HG03558 (cell line): ENCODE measurements around the gene ST6GALNAC5.

ENCODE experiments used
- ATAC-seq: cut with Tn5 transposase; IDR thresholded peaks from one replicate; pipeline ENCODE4 v1.9.1; 2021; ENCODE audit warnings: moderate number of reproducible peaks; ENCODE audit not compliant: unreplicated experiment; ENCODE audit errors: extremely low read depth

Gene ST6GALNAC5

GRCh38 chr1:76998582-76999223, 131.4 kb downstream of the ST6GALNAC5 start:
- ATAC-seq, result no peak

GRCh38 chr1:77007675-77008074, 140.4 kb downstream of the ST6GALNAC5 start:
- no peak for ATAC-seq

GRCh38 chr1:77010937-77011336, 143.7 kb downstream of the ST6GALNAC5 start:
- no peak for ATAC-seq

GRCh38 chr1:77012066-77012465, 144.8 kb downstream of the ST6GALNAC5 start:
- no peak for ATAC-seq

GRCh38 chr1:77014073-77014788, 147.0 kb downstream of the ST6GALNAC5 start:
- ATAC-seq, result no peak

- ATAC-seq, result no peak
These were observed 148.6 kb downstream of the ST6GALNAC5 start for GRCh38 chr1:77015748-77016341.

- no peak for ATAC-seq
These were observed 149.2 kb downstream of the ST6GALNAC5 start for GRCh38 chr1:77016386-77016985.

GRCh38 chr1:77018311-77018710, 151.0 kb downstream of the ST6GALNAC5 start:
- no peak for ATAC-seq

GRCh38 chr1:77018761-77019160, 151.5 kb downstream of the ST6GALNAC5 start:
- ATAC-seq, result no peak

GRCh38 chr1:77021732-77022131, 154.5 kb downstream of the ST6GALNAC5 start:
- ATAC-seq, result no peak

- ATAC-seq, result no peak
These were observed 157.2 kb downstream of the ST6GALNAC5 start for GRCh38 chr1:77024500-77024899.

GRCh38 chr1:77025599-77025998, 158.3 kb downstream of the ST6GALNAC5 start:
- no peak for ATAC-seq

GRCh38 chr1:77026135-77026534, 158.9 kb downstream of the ST6GALNAC5 start:
- no peak for ATAC-seq

- ATAC-seq, result no peak
These were observed 159.4 kb downstream of the ST6GALNAC5 start for GRCh38 chr1:77026640-77027039.

- no peak for ATAC-seq
These were observed 160.6 kb downstream of the ST6GALNAC5 start for GRCh38 chr1:77027847-77028246.

- ATAC-seq, result no peak
These were observed 163.3 kb downstream of the ST6GALNAC5 start for GRCh38 chr1:77030401-77031105.

GRCh38 chr1:77031106-77031662, 163.9 kb downstream of the ST6GALNAC5 start:
- ATAC-seq, result no peak

- ATAC-seq, result no peak
These were observed 169.3 kb downstream of the ST6GALNAC5 start for GRCh38 chr1:77036560-77036959.

GRCh38 chr1:77037038-77037437, 169.8 kb downstream of the ST6GALNAC5 start:
- no peak for ATAC-seq

GRCh38 chr1:77038000-77038399, 170.7 kb downstream of the ST6GALNAC5 start:
- no peak for ATAC-seq
